Left ventricle myocardium inferior (tissue), 1 donor: ENCODE data around the gene LIPA. TPM values are rescaled to one million over a fixed set of nuclear protein-coding genes. Genes with fewer than 3 reads are reported as not detected.
A peak's percentile ranks its signal among the peaks of the same experiment; 100 is the strongest.

Source experiments
- DNase-seq: peaks from one replicate; pipeline ENCODE4 v3.0.0-alpha.2; 2020
- H3K27ac ChIP-seq: fragments of 200-600 bp; replicated peaks from 2 replicates; pipeline ENCODE4 v1.8.0; 2021
- H3K27me3 ChIP-seq: fragments of 200-600 bp; 2 replicates; pipeline ENCODE4 v1.8.0; 2021; ENCODE audit warnings: low read depth
- H3K36me3 ChIP-seq: fragments of 200-600 bp; 2 replicates; pipeline ENCODE4 v1.8.0; 2021
- H3K4me1 ChIP-seq: fragments of 200-600 bp; 2 replicates; pipeline ENCODE4 v1.8.0; 2021
- H3K4me3 ChIP-seq: fragments of 200-600 bp; 2 replicates; pipeline ENCODE4 v1.8.0; 2021; ENCODE audit warnings: mild to moderate bottlenecking, moderate library complexity
- H3K9me3 ChIP-seq: fragments of 200-600 bp; replicated peaks from 2 replicates; pipeline ENCODE4 v1.8.0; 2021
- intact Hi-C: fragments of 100-400 bp; cut with micrococcal nuclease; formaldehyde crosslinking; loops from one replicate; pipeline ENCODE4 v1.11.0; 2022
- total RNA-seq: library from RNA; stranded (reverse); fragmentation: NEBNext Ultra II Directional; extraction: Animal tissue kit (Norgen Biotek cat#: 25700); gene quantifications from one replicate; pipeline ENCODE4 v1.2.1, GENCODE V29; 2021
- TF ChIP-seq, protein P1 (sequence below): fragments of 200-600 bp; IDR thresholded peaks from 2 replicates; pipeline ENCODE4 v1.8.0; 2021; ENCODE audit warnings: antibody characterized with exemption, mild to moderate bottlenecking, borderline replicate concordance
- donor health status: DM: no; HTN: yes; CAD: no; lungs with severe emphysema.

LIPA gene
- total RNA-seq, 1 donor from 2014 or later, result 12.8 TPM

DNA sequence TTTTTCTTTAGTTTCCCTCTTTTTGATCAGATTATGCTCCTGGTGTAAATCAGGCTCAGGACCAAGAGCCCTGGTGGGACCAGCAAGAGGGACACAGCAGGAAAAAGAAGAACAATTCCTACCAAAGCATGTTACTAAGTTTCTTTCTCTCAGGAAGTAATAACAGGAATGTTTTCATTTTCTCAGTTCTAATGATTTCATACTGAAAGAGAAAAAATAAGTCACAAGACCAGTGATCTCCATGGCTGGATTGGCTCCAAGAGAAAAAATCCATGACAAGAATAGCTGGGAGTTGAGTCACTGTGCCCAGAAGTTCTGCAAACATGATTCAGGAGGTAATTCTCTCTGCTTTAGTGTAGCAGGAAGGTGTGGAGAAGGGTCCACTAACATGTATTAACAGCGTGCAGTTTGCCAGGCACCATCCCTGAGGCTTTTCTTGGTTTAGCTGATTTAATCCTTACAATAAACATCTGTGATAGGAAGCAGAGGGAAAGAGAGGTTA is 26.5 kb upstream of the LIPA start:
- Histone ChIP-seq H3K4me3 (peak overlapping the region; percentile 17), H3K27me3 (no peaks in the 10 kb centered on the region), H3K4me1 (peaks cover 35% of the 10 kb centered on the region), H3K36me3 (no peaks in the 10 kb centered on the region), H3K27ac (peak overlapping the region; percentile 79), H3K9me3 (no peaks in the 10 kb centered on the region)
- no peak for DNase-seq
- intact Hi-C loops, result no loop called here
- TF ChIP-seq, protein P1, sequence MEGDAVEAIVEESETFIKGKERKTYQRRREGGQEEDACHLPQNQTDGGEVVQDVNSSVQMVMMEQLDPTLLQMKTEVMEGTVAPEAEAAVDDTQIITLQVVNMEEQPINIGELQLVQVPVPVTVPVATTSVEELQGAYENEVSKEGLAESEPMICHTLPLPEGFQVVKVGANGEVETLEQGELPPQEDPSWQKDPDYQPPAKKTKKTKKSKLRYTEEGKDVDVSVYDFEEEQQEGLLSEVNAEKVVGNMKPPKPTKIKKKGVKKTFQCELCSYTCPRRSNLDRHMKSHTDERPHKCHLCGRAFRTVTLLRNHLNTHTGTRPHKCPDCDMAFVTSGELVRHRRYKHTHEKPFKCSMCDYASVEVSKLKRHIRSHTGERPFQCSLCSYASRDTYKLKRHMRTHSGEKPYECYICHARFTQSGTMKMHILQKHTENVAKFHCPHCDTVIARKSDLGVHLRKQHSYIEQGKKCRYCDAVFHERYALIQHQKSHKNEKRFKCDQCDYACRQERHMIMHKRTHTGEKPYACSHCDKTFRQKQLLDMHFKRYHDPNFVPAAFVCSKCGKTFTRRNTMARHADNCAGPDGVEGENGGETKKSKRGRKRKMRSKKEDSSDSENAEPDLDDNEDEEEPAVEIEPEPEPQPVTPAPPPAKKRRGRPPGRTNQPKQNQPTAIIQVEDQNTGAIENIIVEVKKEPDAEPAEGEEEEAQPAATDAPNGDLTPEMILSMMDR, result no peak

DNA sequence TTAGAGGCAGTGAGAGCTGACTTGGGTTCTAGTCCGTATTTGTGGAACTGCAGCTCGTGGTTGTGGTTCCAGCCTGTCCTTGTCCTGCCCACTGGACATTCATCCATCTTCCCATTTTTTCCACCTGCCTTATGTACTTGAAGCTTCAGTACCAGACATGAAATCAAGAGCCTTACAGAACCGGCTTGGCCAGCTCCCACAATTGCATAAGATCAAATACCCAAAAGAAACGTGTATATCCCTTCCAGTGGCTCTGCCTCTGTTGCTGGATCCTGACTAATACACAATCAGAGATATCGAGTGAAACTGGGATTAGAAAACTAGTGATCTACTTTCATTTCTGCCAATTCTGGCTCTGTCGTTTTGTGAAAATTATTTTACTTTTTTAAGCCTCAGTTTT is 23.8 kb upstream of the LIPA start:
- Histone ChIP-seq H3K9me3 (no peaks in the 10 kb centered on the region), H3K27me3 (no peaks in the 10 kb centered on the region), H3K4me3 (no peak overlapping the region), H3K4me1 (peaks cover 30% of the 10 kb centered on the region), H3K27ac (no peak overlapping the region), H3K36me3 (no peaks in the 10 kb centered on the region)
- TF ChIP-seq, protein P1, result no peak
- intact Hi-C loops, result no loop called here
- DNase-seq, result no peak

DNA sequence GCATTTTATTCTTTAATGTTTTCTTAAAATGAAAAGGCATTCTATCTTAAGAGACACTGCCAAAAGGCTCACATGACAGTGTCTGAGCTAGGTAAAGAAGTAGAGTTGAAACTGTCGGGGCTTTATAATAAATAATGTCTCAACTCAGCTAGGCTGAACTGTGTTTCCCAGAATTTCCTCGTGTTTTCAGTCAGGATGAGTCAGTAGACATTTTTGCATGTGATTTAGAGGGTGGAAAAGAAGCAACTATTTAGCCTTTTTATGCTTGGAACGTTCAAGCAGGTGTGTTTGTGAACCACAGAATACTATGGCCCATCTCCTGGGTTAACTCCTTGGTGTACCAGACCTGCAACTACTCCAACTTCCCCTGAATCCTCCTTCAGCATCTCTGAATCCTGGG is 23.4 kb upstream of the LIPA start:
- Histone ChIP-seq H3K36me3 (no peaks in the 10 kb centered on the region), H3K4me3 (no peak overlapping the region), H3K27ac (no peak overlapping the region), H3K27me3 (no peaks in the 10 kb centered on the region), H3K4me1 (peaks cover 31% of the 10 kb centered on the region), H3K9me3 (no peaks in the 10 kb centered on the region)
- TF ChIP-seq, protein P1, result no peak
- DNase-seq, result no peak
- intact Hi-C loops, result no loop called here

DNA sequence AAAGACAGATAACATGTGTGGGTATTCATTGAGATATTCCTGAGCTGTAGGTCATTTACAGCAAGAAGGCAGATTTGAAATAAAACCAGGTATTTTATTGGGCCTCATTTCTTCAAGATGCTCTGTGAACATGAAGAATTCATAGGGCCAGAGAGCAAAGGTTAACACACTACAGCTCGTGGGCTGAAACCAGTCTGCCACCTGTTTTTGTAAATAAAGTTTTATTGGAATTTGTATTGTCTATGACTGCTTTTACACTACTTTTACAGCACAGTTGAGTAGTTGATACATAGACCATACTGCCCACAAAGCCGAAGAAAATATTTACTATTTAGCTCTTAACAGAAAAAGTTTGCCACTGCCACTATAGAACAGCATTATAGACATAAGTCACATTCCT is 22.1 kb upstream of the LIPA start:
- H3K36me3 ChIP-seq, result no peaks in the 10 kb centered on the region
- peaks cover 26% of the 10 kb centered on the region for H3K4me1 ChIP-seq
- intact Hi-C loops, result no loop called here
- no peak for DNase-seq
- no peak overlapping the region for H3K27ac ChIP-seq
- H3K9me3 ChIP-seq, result no peaks in the 10 kb centered on the region
- TF ChIP-seq, protein P1, result no peak
- H3K27me3 ChIP-seq, result no peaks in the 10 kb centered on the region
- no peak overlapping the region for H3K4me3 ChIP-seq

DNA sequence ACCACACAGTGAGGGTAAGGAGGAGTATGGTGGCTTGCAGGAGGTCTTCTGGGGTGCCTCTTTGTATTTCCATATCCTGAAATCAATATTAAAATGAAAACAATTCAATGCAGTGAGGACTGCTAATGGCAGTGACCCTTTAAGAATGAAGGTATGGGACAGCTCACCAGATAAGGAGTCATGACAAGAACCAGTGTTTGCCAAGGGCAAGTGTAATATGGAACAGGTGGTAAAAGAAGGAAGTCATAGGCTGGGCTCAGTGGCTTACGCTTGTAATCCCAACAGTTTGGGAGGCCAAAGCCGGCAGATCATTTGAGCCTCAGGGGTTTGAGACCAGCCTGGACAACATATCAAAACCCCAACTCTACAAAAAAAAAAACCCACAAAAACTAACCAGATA is 20.0 kb upstream of the LIPA start:
- H3K4me1 ChIP-seq, result peaks cover 20% of the 10 kb centered on the region
- H3K4me3 ChIP-seq, result no peak overlapping the region
- intact Hi-C loops, result no loop called here
- H3K9me3 ChIP-seq, result no peaks in the 10 kb centered on the region
- TF ChIP-seq, protein P1, result no peak
- no peaks in the 10 kb centered on the region for H3K27me3 ChIP-seq
- H3K36me3 ChIP-seq, result no peaks in the 10 kb centered on the region
- no peak for DNase-seq
- no peak overlapping the region for H3K27ac ChIP-seq

DNA sequence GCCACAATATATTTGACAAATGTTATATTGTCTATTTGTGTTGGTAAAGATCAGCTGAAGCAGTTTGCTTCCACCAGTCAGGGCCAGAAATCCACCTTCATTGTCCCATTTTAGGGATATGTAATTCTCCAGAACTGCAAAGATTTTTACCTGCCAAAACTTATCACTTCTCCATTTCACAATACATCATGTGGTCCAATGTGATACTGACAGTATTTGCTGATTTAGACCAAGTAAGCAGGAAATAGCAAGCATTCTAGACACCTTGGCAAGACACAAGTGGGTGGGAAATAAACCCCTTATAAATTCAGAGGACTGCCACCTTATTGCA is 18.5 kb upstream of the LIPA start:
- H3K4me1 ChIP-seq, result peaks cover 20% of the 10 kb centered on the region
- H3K27ac ChIP-seq, result no peak overlapping the region
- no peaks in the 10 kb centered on the region for H3K9me3 ChIP-seq
- intact Hi-C loops, result no loop called here
- H3K4me3 ChIP-seq, result no peak overlapping the region
- H3K27me3 ChIP-seq, result no peaks in the 10 kb centered on the region
- H3K36me3 ChIP-seq, result no peaks in the 10 kb centered on the region
- TF ChIP-seq, protein P1, result no peak
- DNase-seq, result no peak
